ENCODE measurements around the gene GUCY1B1.

GUCY1B1 gene

GRCh38 chr4:155766622-155767021, 7.8 kb downstream of the GUCY1B1 start:
- no peak overlapping the region for H3K4me3 ChIP-seq (ENCODE audit: low read length)
- no peak overlapping the region for H3K9ac ChIP-seq (ENCODE audit: low read length)
- no peak overlapping the region for H3K27ac ChIP-seq (ENCODE audit: low read depth, low read length)
- H3K27me3 ChIP-seq (ENCODE audit: control insufficient read depth, insufficient read depth, low read length), result no peaks in the 10 kb centered on the region
- H3K4me1 ChIP-seq (ENCODE audit: control insufficient read depth, insufficient read depth, low read length), result peaks cover 7% of the 10 kb centered on the region
- no peaks in the 10 kb centered on the region for H3K36me3 ChIP-seq (ENCODE audit: control insufficient read depth, insufficient read depth, low read length)

DNA sequence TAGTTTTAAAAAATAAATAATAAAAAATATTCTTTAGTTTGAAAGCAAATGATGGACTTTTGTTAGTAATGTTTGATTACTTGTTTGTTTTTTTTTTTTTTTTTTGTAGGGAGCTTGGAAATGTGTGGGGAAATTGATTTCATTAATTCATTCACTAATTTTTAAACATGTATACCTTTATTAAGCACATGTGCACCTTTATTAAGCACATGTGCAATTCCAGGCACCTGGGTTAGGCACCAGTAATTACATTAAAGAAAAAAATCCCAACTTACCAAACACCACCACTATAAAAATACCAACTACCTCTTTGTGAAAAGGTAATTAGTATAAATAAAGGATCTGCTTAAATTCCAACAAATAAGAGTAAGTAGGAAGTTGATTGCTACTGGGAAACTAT, 9.5 kb downstream of the GUCY1B1 start:
- no peak overlapping the region for H3K9ac ChIP-seq (ENCODE audit: low read length)
- H3K4me3 ChIP-seq (ENCODE audit: low read length), result no peak overlapping the region
- H3K4me1 ChIP-seq (ENCODE audit: control insufficient read depth, insufficient read depth, low read length), result peaks cover 2% of the 10 kb centered on the region
- H3K27me3 ChIP-seq (ENCODE audit: control insufficient read depth, insufficient read depth, low read length), result no peaks in the 10 kb centered on the region
- H3K27ac ChIP-seq (ENCODE audit: low read depth, low read length), result no peak overlapping the region
- H3K36me3 ChIP-seq (ENCODE audit: control insufficient read depth, insufficient read depth, low read length), result no peaks in the 10 kb centered on the region

GRCh38 chr4:155769090-155769489, 10.3 kb downstream of the GUCY1B1 start:
- H3K4me3 ChIP-seq (ENCODE audit: low read length), result no peak overlapping the region
- H3K4me1 ChIP-seq (ENCODE audit: control insufficient read depth, insufficient read depth, low read length), result peaks cover 2% of the 10 kb centered on the region
- no peaks in the 10 kb centered on the region for H3K27me3 ChIP-seq (ENCODE audit: control insufficient read depth, insufficient read depth, low read length)
- no peak overlapping the region for H3K9ac ChIP-seq (ENCODE audit: low read length)
- no peaks in the 10 kb centered on the region for H3K36me3 ChIP-seq (ENCODE audit: control insufficient read depth, insufficient read depth, low read length)
- H3K27ac ChIP-seq (ENCODE audit: low read depth, low read length), result no peak overlapping the region

- Histone ChIP-seq H3K4me3 (ENCODE audit: low read length) (no peak overlapping the region), H3K9ac (ENCODE audit: low read length) (no peak overlapping the region), H3K27me3 (ENCODE audit: control insufficient read depth, insufficient read depth, low read length) (no peaks in the 10 kb centered on the region), H3K27ac (ENCODE audit: low read depth, low read length) (peak overlapping the region; percentile 16), H3K36me3 (ENCODE audit: control insufficient read depth, insufficient read depth, low read length) (no peaks in the 10 kb centered on the region), H3K4me1 (ENCODE audit: control insufficient read depth, insufficient read depth, low read length) (peaks cover 3% of the 10 kb centered on the region)
These were observed 13.8 kb downstream of the GUCY1B1 start for GRCh38 chr4:155772459-155773195.

- no peaks in the 10 kb centered on the region for H3K27me3 ChIP-seq (ENCODE audit: control insufficient read depth, insufficient read depth, low read length)
- no peak overlapping the region for H3K4me3 ChIP-seq (ENCODE audit: low read length)
- H3K4me1 ChIP-seq (ENCODE audit: control insufficient read depth, insufficient read depth, low read length), result peaks cover 9% of the 10 kb centered on the region
- H3K27ac ChIP-seq (ENCODE audit: low read depth, low read length), result peak overlapping the region; percentile 70
- H3K36me3 ChIP-seq (ENCODE audit: control insufficient read depth, insufficient read depth, low read length), result no peaks in the 10 kb centered on the region
- no peak overlapping the region for H3K9ac ChIP-seq (ENCODE audit: low read length)
These were observed 14.5 kb downstream of the GUCY1B1 start for GRCh38 chr4:155773196-155773800.

GRCh38 chr4:155774033-155774432, 15.2 kb downstream of the GUCY1B1 start:
- H3K36me3 ChIP-seq (ENCODE audit: control insufficient read depth, insufficient read depth, low read length), result no peaks in the 10 kb centered on the region
- no peak overlapping the region for H3K9ac ChIP-seq (ENCODE audit: low read length)
- H3K27me3 ChIP-seq (ENCODE audit: control insufficient read depth, insufficient read depth, low read length), result no peaks in the 10 kb centered on the region
- H3K4me1 ChIP-seq (ENCODE audit: control insufficient read depth, insufficient read depth, low read length), result peaks cover 15% of the 10 kb centered on the region
- no peak overlapping the region for H3K4me3 ChIP-seq (ENCODE audit: low read length)
- peak overlapping the region; percentile 70 for H3K27ac ChIP-seq (ENCODE audit: low read depth, low read length)

DNA sequence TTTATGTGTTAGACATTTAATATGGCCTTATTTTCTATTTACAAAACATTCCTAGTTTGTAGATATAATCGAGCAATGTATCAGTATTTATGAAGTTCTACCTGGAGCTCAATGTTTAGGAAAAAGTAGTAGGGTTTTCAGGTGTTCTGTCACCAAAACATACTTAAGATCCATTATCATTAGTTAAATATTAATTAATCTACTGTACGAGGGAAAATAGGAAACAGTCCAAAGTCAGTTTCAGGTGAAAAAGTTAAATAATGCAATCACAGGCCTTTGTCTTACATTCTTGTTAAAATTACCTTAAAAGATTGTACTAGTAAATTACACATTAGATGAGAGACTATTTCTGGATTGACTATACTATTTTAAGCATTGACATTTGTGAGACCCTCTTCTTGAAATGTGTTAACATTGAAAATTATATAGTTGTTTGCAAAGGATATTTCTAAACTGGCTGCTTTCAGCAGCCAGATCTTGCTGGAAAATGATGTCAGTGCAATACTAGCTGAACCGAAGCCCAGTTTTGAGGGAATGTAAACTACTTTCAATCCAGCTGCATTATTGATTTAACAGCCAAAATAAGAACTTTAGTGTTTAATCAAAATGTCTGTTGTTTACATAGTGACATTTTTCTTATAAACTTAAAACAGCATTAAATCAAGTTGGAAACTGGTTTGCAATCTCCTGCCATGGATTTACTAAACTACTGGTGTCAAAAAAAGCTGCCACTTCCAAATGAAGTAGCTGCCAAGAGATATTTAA, 19.3 kb downstream of the GUCY1B1 start:
- Histone ChIP-seq H3K27me3 (ENCODE audit: control insufficient read depth, insufficient read depth, low read length) (no peaks in the 10 kb centered on the region), H3K27ac (ENCODE audit: low read depth, low read length) (peak overlapping the region; percentile 61), H3K4me3 (ENCODE audit: low read length) (no peak overlapping the region), H3K4me1 (ENCODE audit: control insufficient read depth, insufficient read depth, low read length) (peaks cover 18% of the 10 kb centered on the region), H3K9ac (ENCODE audit: low read length) (no peak overlapping the region), H3K36me3 (ENCODE audit: control insufficient read depth, insufficient read depth, low read length) (no peaks in the 10 kb centered on the region)

DNA sequence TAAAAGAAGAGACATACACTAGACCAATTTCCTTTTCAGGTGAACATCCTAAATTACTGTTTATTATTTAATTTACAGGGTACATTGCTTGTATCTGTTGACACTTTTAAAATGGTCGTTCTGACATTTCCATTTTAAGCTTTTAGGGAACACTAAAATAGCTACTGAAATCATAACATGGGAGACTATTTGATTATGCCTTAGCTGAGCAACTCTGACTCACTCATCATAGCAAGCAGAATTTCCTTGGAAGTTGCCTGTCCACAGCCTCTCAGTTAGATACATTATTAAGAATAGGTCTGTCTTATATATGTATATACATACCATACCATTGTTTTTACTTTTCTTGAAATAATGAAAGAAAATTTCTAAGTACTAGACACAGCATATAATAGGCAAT, 22.0 kb downstream of the GUCY1B1 start:
- peaks cover 19% of the 10 kb centered on the region for H3K4me1 ChIP-seq (ENCODE audit: control insufficient read depth, insufficient read depth, low read length)

DNA sequence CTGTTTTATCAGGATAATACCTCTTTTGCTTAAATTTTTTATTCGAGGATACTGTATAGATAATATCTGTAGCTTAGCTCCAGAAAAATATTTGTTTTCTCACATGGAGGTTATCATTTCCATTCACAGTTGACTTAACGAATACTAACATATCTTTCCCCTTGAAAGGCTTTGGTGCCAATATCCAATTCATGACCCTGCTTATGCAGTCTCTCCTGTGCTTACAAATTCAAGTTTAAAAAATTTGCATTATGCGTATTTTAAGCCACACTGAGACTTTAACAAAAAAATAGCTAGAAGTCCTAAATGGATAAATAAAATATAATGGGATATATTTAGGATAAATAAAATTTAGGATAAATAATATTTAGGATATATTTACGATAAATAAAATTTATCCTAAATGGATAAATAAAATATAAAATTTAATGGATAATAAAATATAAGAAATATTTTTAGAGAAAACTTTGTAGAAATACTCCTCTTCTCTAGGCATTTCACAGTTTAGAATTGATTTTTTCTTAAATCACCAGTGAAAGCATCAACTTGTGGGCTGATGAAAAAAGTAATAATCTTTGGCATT, 22.5 kb downstream of the GUCY1B1 start:
- Histone ChIP-seq H3K4me3 (ENCODE audit: low read length) (no peak overlapping the region), H3K9ac (ENCODE audit: low read length) (no peak overlapping the region), H3K27me3 (ENCODE audit: control insufficient read depth, insufficient read depth, low read length) (no peaks in the 10 kb centered on the region), H3K4me1 (ENCODE audit: control insufficient read depth, insufficient read depth, low read length) (peaks cover 21% of the 10 kb centered on the region), H3K27ac (ENCODE audit: low read depth, low read length) (no peak overlapping the region), H3K36me3 (ENCODE audit: control insufficient read depth, insufficient read depth, low read length) (no peaks in the 10 kb centered on the region)

More for the DNA sequence above, 22.0 kb downstream of the GUCY1B1 start:
- Histone ChIP-seq H3K27me3 (ENCODE audit: control insufficient read depth, insufficient read depth, low read length) (no peaks in the 10 kb centered on the region), H3K27ac (ENCODE audit: low read depth, low read length) (no peak overlapping the region), H3K9ac (ENCODE audit: low read length) (no peak overlapping the region), H3K4me3 (ENCODE audit: low read length) (no peak overlapping the region), H3K36me3 (ENCODE audit: control insufficient read depth, insufficient read depth, low read length) (no peaks in the 10 kb centered on the region)

DNA sequence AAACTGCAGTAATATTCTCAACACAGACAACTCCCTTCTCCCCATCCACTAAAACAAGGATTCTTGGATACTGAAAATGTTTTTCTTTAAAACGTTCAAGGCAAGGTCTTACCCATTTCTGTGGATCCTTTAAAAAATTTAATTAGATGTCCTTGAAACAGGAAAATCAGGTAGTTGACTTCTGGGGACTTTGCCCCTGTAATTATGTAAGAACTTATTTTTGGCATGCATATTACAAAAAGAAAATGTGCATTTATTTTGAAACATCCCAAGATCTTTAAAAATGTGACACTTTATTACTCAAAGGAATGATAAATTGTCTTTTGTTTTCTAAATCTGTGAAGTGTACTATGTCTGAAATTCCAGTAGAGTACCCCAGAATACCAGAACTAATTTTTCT, 25.8 kb downstream of the GUCY1B1 start:
- Histone ChIP-seq H3K27ac (ENCODE audit: low read depth, low read length) (no peak overlapping the region), H3K27me3 (ENCODE audit: control insufficient read depth, insufficient read depth, low read length) (no peaks in the 10 kb centered on the region), H3K4me3 (ENCODE audit: low read length) (no peak overlapping the region), H3K4me1 (ENCODE audit: control insufficient read depth, insufficient read depth, low read length) (peaks cover 10% of the 10 kb centered on the region), H3K36me3 (ENCODE audit: control insufficient read depth, insufficient read depth, low read length) (no peaks in the 10 kb centered on the region), H3K9ac (ENCODE audit: low read length) (no peak overlapping the region)

DNA sequence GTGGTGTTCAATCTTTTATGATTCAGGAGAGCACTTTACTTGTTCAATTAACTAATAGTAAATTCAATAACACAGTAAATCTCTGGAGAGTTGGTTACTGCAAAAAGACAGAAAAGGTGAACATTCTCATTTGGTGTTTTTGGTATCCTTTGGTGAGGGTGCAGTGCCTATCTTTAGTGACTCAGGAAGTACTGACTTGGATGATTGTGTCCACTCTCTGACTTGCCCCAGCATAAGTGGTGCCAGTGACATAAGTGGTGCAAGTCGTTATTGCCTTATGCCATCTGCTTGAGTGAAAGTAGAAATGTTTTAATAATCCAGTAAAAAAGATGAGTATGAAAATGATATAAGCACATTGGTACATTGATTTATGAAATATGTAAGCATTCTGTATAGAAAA, 27.0 kb downstream of the GUCY1B1 start:
- H3K36me3 ChIP-seq (ENCODE audit: control insufficient read depth, insufficient read depth, low read length), result no peaks in the 10 kb centered on the region
- H3K9ac ChIP-seq (ENCODE audit: low read length), result no peak overlapping the region
- H3K4me3 ChIP-seq (ENCODE audit: low read length), result no peak overlapping the region
- no peak overlapping the region for H3K27ac ChIP-seq (ENCODE audit: low read depth, low read length)
- no peaks in the 10 kb centered on the region for H3K27me3 ChIP-seq (ENCODE audit: control insufficient read depth, insufficient read depth, low read length)
- H3K4me1 ChIP-seq (ENCODE audit: control insufficient read depth, insufficient read depth, low read length), result peaks cover 10% of the 10 kb centered on the region

GRCh38 chr4:155787113-155787710, 28.4 kb downstream of the GUCY1B1 start:
- peaks cover 7% of the 10 kb centered on the region for H3K4me1 ChIP-seq (ENCODE audit: control insufficient read depth, insufficient read depth, low read length)
- no peaks in the 10 kb centered on the region for H3K36me3 ChIP-seq (ENCODE audit: control insufficient read depth, insufficient read depth, low read length)
- no peak overlapping the region for H3K27ac ChIP-seq (ENCODE audit: low read depth, low read length)
- no peak overlapping the region for H3K4me3 ChIP-seq (ENCODE audit: low read length)
- no peaks in the 10 kb centered on the region for H3K27me3 ChIP-seq (ENCODE audit: control insufficient read depth, insufficient read depth, low read length)
- H3K9ac ChIP-seq (ENCODE audit: low read length), result no peak overlapping the region
